HuH-7 (cell line): ENCODE measurements around the gene GNA12.
"Not testable (repeated sequence)": the region's sequence is repeated elsewhere in the genome, so short reads cannot be mapped to it uniquely, and the experiment has no call there.

Experiments used
- DNase-seq: peaks from one replicate; pipeline ENCODE4 v3.0.0; 2011; ENCODE audit warnings: low spot score

GNA12 gene

GRCh38 chr7:2751086-2751485 is 93.0 kb downstream of the GNA12 start:
- no peak for DNase-seq

GRCh38 chr7:2750004-2750407 is 94.1 kb downstream of the GNA12 start:
- no peak for DNase-seq

- not testable (repeated sequence) for DNase-seq
Observed at GRCh38 chr7:2748684-2749083, 95.4 kb downstream of the GNA12 start.

GRCh38 chr7:2743523-2744185 is 100.5 kb downstream of the GNA12 start:
- not testable (repeated sequence) for DNase-seq

GRCh38 chr7:2738766-2739549 is 105.2 kb downstream of the GNA12 start:
- DNase-seq = no peak

- no peak for DNase-seq
Observed at GRCh38 chr7:2737771-2738540, 106.2 kb downstream of the GNA12 start.

- not testable (repeated sequence) for DNase-seq
Observed at GRCh38 chr7:2737005-2737743, 106.9 kb downstream of the GNA12 start.

- no peak for DNase-seq
Observed at GRCh38 chr7:2736411-2736914, 107.6 kb downstream of the GNA12 start.

GRCh38 chr7:2735744-2736143 is 108.4 kb downstream of the GNA12 start:
- no peak for DNase-seq

- DNase-seq = no peak
Observed at GRCh38 chr7:2734751-2735571, 109.1 kb downstream of the GNA12 start.

GRCh38 chr7:2734084-2734686 is 109.9 kb downstream of the GNA12 start:
- DNase-seq = no peak

GRCh38 chr7:2732959-2733584 is 111.0 kb downstream of the GNA12 start:
- DNase-seq = no peak

GRCh38 chr7:2732388-2732787 is 111.7 kb downstream of the GNA12 start:
- no peak for DNase-seq

GRCh38 chr7:2730846-2731770 is 113.0 kb downstream of the GNA12 start:
- DNase-seq = no peak

GRCh38 chr7:2729893-2730716 is 114.0 kb downstream of the GNA12 start:
- no peak for DNase-seq

GRCh38 chr7:2729031-2729892 is 114.8 kb downstream of the GNA12 start:
- no peak for DNase-seq
